Activated T-helper 9 cell treated with anti-CD3 and anti-CD28 coated beads, Interleukin-2, amount 50 U/mL, for 16 hours (primary cell): ENCODE data around the gene RNPC3.
A peak's percentile ranks its signal among the peaks of the same experiment; 100 is the strongest.

Source experiments
- DNase-seq: peaks from one replicate; pipeline ENCODE4 v3.0.0-alpha.2; 2020; ENCODE audit warnings: low read depth

Gene RNPC3, protein sequence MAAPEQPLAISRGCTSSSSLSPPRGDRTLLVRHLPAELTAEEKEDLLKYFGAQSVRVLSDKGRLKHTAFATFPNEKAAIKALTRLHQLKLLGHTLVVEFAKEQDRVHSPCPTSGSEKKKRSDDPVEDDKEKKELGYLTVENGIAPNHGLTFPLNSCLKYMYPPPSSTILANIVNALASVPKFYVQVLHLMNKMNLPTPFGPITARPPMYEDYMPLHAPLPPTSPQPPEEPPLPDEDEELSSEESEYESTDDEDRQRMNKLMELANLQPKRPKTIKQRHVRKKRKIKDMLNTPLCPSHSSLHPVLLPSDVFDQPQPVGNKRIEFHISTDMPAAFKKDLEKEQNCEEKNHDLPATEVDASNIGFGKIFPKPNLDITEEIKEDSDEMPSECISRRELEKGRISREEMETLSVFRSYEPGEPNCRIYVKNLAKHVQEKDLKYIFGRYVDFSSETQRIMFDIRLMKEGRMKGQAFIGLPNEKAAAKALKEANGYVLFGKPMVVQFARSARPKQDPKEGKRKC

DNA sequence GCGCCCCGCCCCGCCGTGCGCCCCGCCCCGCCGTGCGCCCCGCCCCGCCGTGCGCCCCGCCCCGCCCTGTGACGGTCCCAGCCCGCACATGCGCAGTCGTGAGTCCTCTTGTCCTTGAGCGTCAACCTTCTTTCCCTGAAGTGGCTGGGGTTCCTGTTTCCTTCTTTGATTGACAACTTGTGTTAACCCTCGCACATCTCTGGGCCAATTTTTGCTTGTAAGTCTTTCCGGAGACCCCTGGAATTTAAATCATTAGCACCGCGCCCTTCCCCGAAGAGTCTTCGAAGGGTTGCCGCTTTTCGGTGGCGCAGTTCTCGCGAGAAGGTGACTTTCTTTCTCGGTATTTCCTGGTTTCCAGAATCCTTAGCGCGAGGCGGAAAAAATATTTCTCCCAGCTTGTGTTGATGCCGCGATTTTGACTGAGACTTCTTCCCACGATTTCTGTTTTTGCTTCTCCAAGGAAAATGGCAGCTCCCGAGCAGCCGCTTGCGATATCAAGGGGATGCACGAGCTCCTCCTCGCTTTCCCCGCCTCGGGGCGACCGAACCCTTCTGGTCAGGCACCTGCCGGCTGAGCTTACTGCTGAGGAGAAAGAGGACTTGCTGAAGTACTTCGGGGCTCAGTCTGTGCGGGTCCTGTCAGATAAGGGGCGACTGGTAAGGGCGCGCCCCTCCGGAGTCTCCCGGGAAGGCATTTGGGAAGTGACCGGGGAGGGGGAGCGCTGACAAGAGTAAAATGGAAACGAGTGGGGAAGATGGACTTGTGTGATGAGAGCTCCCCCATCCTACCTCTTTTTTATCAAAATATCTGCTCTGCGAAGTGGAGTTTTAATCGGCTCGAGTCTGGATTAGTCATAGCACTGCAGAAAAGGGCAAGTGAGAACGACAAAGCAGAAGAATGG lies at the start of gene RNPC3:
Gene RNPC3, plus strand, starts transcription at position 93 of the 901 bp plus-strand sequence. Its CDS starts 372 bp downstream, at position 465.
- DNase-seq, result peak; percentile 83

- no peak for DNase-seq
These were observed 48.4 kb upstream of the RNPC3 start for GRCh38 chr1:103477101-103477500.

DNA sequence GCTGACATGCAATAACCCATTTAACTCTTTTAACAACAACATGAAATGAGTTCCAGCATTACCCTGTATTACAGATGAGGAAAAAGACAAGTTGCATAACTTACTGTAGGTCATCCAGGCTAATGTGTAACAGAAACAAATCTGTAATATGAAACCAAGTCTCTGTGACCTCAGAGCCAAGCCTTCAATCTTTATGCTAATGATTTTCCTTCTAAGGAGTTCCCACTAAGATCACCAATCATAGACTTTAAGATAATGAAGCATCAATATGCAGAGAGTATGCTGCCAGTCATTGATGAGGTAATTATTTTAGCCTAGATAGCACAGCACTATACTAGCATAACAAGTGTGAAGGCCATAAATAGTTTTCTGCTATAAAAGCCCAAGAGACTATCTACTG lies 35.6 kb upstream of the RNPC3 start:
- no peak for DNase-seq

DNA sequence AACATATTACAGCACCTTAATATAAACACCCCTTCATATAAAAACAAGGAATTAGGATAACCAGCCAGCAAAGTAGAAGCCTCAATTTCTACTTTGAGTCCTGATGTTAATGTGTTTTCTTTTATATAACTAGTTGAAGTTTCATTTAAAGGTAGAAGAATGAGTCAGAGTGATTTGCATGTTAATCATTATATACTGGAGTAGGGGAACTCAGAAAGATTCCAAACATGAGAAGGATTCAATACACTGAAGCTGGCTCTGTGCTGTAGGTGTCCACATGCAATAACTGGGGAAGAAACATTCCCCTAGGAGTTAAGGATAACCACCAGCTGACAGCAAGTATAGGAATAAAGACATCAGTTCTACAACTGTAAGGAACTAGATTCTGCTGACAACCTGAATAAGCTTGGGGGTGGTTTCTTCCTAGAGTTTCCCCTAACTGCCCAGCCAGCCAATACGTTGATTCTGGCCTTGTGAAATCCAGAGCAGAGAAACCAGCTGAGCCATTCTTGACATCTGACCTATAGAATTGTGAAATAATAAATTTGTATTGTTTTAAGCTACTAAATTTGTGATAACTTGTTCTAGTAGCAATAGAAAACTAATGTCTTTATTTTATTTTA lies 33.4 kb upstream of the RNPC3 start:
- no peak for DNase-seq

DNA sequence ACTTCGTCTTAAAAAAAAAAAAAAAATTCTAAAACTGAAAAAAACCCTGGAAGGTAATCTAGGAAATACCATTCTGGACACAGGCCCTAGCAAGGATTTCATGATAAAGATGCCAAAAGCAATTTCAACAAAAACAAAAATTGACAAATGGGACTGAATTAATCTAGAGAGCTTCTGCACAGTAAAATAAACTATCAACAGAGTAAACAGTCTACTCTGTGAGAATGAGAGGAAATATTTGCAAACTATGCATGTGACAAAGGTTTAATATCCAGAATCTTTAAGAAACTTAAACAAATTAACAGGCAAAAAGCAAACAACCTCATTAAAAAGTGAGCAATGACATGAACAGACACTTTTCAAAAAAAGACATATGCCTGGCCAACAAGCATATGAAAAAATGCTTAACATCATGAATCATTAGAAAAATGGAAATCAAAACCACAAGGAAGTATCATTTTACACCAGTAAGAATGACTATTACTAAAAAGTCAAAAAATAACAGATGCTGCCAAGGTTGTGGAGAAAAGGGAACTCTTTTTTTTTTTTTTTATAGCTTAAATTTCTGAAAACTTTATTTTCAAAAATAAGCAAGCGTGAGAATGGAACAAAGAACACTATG lies 29.4 kb upstream of the RNPC3 start:
- no peak for DNase-seq

- DNase-seq, result no peak
These were observed 28.1 kb upstream of the RNPC3 start for GRCh38 chr1:103497404-103497803.

GRCh38 chr1:103509250-103509649 lies 16.2 kb upstream of the RNPC3 start:
- DNase-seq, result no peak

DNA sequence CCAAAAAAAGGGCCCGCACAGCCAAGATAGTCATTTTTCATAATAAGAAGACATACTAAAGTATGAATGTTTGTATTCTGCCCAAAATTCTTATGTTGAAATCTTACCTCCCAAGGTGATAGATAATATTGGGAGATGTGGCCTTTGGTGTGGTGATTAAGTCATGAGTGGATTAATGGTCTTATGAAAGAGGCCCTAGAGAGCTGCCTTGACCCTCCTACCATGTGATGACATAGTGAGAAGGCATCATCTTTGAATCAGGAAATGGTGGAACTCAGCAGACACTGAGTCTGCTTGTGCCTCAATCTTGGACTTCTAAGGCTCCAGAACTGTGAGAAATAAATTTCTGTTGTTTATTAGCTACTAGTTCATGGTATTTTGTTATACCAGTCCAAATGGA lies 11.8 kb upstream of the RNPC3 start:
- DNase-seq, result no peak

DNA sequence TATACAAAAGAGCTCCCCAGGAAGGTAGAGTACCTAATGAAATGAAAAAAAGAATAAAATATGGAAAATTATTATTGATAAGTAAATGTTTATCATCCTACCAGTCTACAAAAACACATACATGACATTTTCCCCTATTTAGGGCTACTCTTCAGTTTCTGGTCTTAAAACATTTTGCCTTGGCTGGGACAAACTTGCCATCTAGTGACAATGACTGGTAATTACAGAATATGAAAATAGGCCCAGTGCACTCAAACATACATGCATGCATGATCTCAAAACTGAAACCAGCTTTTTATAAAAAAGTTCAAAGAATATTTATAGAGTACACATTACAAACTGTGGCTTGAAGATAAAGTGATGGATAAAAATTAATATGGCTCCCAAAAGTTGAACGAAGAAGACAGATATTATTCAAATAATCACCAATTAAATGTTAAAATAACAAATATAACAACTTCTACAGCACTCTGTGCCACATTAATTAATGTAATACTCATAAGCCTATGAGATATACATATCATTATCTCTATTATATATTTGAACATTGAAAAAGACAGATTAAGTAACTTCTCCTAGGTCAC lies 10.5 kb upstream of the RNPC3 start:
- no peak for DNase-seq

- DNase-seq, result no peak
These were observed 9.2 kb upstream of the RNPC3 start for GRCh38 chr1:103516283-103516682.

- no peak for DNase-seq
These were observed 8.8 kb upstream of the RNPC3 start for GRCh38 chr1:103516693-103517092.

DNA sequence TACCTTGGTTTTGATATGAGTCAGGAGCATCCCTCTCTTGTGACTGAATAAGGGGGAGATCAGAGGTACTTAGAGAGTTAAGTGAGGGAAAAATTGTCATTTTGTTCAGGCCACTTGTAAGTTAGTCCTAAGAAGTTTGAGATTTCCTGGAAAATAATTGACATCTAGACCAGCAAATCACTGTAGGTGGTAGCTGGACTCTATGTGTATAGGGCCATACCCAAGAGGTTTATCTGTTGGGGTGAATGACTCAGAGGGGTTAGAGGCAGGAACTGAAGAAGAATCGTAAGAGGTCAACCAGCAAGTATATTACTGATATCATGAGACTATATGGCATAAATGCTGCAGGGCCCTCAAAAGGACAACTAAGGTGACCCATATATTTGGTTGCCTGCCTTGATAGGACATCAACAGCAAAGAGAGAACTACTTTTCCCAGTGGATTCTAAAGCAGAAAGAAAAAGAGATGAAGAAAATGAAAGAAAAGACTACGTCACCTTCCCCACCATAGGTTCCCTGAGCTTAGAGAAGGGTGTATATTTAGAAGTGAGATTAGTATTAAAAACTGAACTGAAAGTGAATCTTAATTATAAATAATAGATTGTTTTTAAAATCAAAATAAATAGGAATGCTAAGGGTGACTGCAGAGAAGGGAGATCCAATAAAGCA lies 8.0 kb upstream of the RNPC3 start:
- DNase-seq, result no peak

DNA sequence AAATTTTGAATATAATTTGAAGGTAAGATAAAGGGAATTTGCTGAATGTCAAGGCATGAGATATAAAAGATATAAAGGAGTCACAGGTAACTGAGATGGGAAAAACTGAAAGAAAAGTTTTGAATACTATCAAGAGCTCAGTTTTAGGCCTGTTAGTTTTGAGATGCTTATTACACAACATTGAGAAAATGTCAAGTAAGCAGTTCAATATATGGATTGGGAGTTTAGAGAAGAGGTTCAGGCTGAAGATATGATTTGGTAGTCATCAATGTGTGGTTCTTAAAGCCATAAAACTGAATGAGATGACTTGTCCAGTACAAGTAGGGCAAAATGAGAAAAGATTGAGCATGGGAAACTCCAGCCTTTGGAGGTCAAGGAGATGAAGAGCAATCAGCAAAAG lies 4.7 kb upstream of the RNPC3 start:
- no peak for DNase-seq

- DNase-seq, result no peak
These were observed 2.2 kb upstream of the RNPC3 start for GRCh38 chr1:103523346-103523745.

- DNase-seq, result no peak
These were observed 339 bp upstream of the RNPC3 start for GRCh38 chr1:103525114-103525606.

GRCh38 chr1:103527331-103527730 lies 1.8 kb downstream of the RNPC3 start:
- no peak for DNase-seq

- peak; percentile 48 for DNase-seq
These were observed 4.2 kb downstream of the RNPC3 start for GRCh38 chr1:103529746-103530145.

GRCh38 chr1:103538226-103538625 lies 12.7 kb downstream of the RNPC3 start:
- no peak for DNase-seq

DNA sequence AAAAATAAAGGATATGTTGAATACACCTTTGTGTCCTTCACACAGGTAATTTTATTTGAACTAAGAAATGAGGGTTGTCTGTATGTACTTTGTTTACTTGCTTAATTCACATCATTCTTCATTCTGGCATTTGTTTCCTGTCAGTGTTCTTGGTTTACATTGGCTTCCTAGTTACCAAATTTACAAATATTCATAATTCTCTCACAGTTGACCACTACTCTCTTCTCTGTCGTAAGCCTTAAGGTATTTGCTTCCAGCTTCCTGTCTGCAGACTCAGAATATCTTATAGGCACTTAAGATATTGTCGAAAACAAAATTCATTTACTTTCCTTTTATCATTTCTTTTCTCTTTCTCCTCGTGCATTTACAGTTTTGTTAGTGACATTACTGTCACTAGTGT lies 15.9 kb downstream of the RNPC3 start:
- DNase-seq, result no peak

- no peak for DNase-seq
These were observed 21.0 kb downstream of the RNPC3 start for GRCh38 chr1:103546496-103546895.

- DNase-seq, result no peak
These were observed 22.3 kb downstream of the RNPC3 start for GRCh38 chr1:103547840-103548239.
